ENCODE results near the gene TSPAN12. TPM values are rescaled to one million over a fixed set of nuclear protein-coding genes. Genes with fewer than 3 reads are reported as not detected.

The TSPAN12 gene
- total RNA-seq, 1 donor from 2014 or later: 68.7 TPM

DNA sequence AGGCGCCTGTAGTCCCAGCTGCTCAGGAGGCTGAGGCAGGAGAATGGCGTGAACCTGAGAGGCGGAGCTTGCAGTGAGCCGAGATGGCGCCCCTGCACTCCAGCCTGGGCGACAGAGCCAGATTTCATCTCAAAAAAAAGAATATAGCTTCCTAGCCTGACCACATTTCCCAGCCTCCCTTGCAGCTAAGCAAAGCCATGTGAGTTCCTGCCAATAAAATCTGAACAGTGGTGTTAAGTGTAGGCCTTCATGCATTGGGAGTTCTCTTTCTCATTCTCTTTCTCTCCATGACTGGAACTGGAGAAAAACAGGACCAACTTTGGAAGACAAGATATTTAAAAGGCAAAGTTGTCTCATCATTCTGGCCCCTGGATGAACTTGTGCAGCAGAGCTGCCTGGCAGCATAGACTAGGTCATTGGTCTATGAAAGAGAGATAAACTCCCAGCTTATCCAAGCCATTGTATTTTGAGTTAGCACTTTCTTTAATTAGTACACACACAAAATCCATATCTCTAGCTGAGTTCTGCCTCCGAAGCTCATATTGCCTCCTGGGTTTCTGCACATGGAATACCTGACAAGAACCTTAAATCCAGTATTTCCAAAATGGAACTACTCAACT is 60.8 kb downstream of the TSPAN12 start:
- no peak for TF ChIP-seq CTCF (IDR thresholded peaks at IDR 0.05; ENCODE audit: borderline replicate concordance)
- Histone ChIP-seq H3K4me1 (peaks cover 47% of the 10 kb centered on the region), H3K4me3 (no peak overlapping the region), H3K9me3 (replicated peaks) (peaks cover 15% of the 10 kb centered on the region), H3K27me3 (ENCODE audit: low read depth) (no peaks in the 10 kb centered on the region), H3K36me3 (no peaks in the 10 kb centered on the region), H3K27ac (replicated peaks) (peak overlapping the region; percentile 7)
- intact Hi-C loops (cut with micrococcal nuclease): no loop called here
- no peak for DNase-seq

DNA sequence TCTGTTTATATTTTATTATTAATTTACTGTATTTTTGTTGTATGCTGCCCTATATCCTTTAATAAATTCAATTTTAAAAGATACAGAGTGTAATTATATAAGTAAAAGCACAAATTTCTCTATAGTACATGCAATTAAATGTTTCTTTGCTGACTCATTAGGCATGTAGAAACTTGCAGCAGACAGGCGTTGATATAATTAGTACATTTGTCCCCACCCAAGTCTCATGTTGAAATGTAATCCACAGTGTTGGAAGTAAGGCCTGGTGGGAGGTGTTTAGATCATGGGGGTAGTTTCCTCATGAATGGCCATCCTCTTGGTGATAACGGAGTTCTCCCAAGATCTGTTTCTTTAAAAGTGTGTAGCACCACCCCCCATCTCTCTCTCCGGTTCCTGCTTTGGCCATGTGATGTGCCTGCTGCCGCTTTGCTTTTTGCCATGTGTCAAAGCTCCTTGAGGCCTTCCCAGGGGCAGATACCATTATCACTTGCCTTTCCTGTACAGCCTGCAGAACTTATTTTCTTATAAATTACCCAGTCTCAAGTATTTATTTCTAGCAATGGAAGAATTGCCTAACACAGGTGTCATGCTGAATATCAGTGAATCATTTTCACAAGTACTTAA is 63.7 kb downstream of the TSPAN12 start:
- H3K27me3 ChIP-seq (ENCODE audit: low read depth): no peaks in the 10 kb centered on the region
- DNase-seq: no peak
- no peak for TF ChIP-seq CTCF (IDR thresholded peaks at IDR 0.05; ENCODE audit: borderline replicate concordance)
- H3K27ac ChIP-seq (replicated peaks): no peak overlapping the region
- H3K36me3 ChIP-seq: peaks cover 3% of the 10 kb centered on the region
- intact Hi-C loops (cut with micrococcal nuclease): loop anchor here (5.0 kb wide), 1 partner anchor 148 kb away; no protein-coding TSS in a partner anchor
- no peak overlapping the region for H3K4me3 ChIP-seq
- peaks cover 55% of the 10 kb centered on the region for H3K4me1 ChIP-seq
- peaks cover 15% of the 10 kb centered on the region for H3K9me3 ChIP-seq (replicated peaks)

DNA sequence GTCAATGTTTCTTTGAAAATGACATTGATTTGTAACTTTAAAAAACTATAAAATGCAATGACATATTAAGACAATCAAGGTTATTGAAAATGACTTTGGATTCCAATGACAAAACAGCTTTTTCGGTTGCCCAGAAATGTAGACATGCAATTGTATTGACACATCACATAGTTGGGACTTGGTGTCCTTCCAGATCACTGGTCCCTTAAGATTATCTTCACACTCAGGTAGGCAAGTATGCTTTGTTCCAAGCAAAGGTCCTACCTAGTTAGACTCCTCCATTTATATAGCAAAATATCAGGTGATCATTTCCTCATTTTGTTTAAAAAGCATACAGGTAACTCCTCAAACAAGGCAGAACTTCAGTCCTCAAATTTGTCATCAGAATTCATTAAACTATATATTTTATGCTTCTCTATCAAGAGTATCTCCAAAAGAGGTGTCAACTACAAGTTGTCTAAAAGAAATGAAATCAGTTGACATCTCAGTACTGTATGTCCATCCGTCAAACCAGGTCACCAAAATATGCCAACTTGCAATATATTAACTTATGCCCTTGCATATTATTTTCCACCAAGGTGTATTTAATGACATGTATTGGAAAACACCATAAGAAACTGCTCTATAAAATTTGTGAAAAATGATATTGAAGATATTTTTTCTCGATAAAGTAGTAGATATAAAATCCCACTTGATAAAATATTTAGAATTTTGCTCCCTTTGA is 64.6 kb downstream of the TSPAN12 start:
- Histone ChIP-seq H3K27me3 (ENCODE audit: low read depth) (no peaks in the 10 kb centered on the region), H3K9me3 (replicated peaks) (peaks cover 15% of the 10 kb centered on the region), H3K4me1 (peaks cover 55% of the 10 kb centered on the region), H3K4me3 (no peak overlapping the region), H3K27ac (replicated peaks) (no peak overlapping the region), H3K36me3 (peaks cover 7% of the 10 kb centered on the region)
- TF ChIP-seq CTCF (IDR thresholded peaks at IDR 0.05; ENCODE audit: borderline replicate concordance): no peak
- no peak for DNase-seq
- intact Hi-C loops (cut with micrococcal nuclease): loop anchor here (5.0 kb wide), 1 partner anchor 149 kb away; no protein-coding TSS in a partner anchor

DNA sequence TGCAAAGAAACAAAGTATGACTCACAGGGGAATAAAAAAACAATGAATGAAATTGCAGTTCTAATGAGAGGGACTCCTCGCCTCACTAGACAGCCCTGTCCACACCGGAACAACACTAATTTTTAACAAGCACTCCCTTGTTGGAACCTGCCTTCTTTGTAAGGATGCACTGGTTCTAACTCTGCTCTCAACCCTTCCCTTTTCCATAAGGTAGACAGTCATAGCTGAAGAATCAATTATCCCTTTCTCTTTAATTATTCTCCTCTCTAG is 65.1 kb downstream of the TSPAN12 start:
- Histone ChIP-seq H3K36me3 (peaks cover 11% of the 10 kb centered on the region), H3K4me1 (peaks cover 55% of the 10 kb centered on the region), H3K4me3 (no peak overlapping the region), H3K27ac (replicated peaks) (no peak overlapping the region), H3K9me3 (replicated peaks) (peaks cover 13% of the 10 kb centered on the region), H3K27me3 (ENCODE audit: low read depth) (no peaks in the 10 kb centered on the region)
- TF ChIP-seq CTCF (IDR thresholded peaks at IDR 0.05; ENCODE audit: borderline replicate concordance): no peak
- intact Hi-C loops (cut with micrococcal nuclease): loop anchor here (5.0 kb wide), 1 partner anchor 150 kb away; no protein-coding TSS in a partner anchor
- DNase-seq: no peak

DNA sequence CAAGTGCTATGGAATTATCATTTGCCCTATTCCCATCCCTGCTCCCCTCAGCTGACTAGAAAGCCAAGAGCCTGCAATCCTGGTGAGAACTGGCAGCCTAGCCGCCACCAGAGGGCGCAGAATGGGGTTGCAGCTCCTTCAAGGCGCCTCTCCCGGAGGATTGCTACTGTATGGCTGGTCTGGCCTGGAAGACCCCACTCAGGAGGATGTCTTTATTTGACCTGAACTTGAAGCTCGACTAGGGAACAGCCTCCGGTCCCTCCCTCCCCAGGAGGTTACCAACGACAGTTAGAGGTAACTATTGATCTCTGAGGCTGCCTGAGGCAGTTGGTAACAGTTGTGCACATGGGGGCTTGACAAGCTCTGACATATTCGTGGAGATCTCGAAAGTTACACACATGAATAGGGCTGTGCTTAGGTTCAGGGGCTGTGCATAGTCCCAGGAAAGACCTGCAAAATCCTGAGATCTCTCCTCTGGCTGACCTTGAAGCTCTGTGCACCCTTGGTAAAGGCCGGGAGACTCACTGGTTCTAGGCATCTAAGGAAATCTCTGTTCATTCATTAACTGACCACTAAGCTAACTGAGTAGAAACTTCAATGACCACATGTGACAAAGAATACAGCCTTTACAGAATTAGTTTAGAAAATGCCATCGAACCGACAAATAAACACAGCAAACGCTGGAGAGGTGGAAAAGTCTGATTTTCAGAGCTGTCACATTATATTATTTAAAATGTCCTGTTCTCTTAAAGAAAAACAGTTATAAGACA is 65.7 kb downstream of the TSPAN12 start:
- Histone ChIP-seq H3K4me1 (peaks cover 55% of the 10 kb centered on the region), H3K27ac (replicated peaks) (no peak overlapping the region)

More for the DNA sequence above, 65.7 kb downstream of the TSPAN12 start:
- Histone ChIP-seq H3K4me3 (no peak overlapping the region), H3K9me3 (replicated peaks) (peaks cover 8% of the 10 kb centered on the region), H3K27me3 (ENCODE audit: low read depth) (no peaks in the 10 kb centered on the region), H3K36me3 (peaks cover 11% of the 10 kb centered on the region)
- peak; percentile 74 for DNase-seq
- TF ChIP-seq CTCF (IDR thresholded peaks at IDR 0.05; ENCODE audit: borderline replicate concordance): peak; percentile 88
- intact Hi-C loops (cut with micrococcal nuclease): loop anchor here (5.0 kb wide), 1 partner anchor 150 kb away; no protein-coding TSS in a partner anchor
